Upper lobe of left lung (tissue), 4 donors: ENCODE results near the gene ATP5F1B.

Experiments
- CTCF ChIP-seq, 6 experiments: fragments of 450-650 bp in 4 of 6; fragments of 200-600 bp in 2 of 6; sonication (generic) in 2 of 6; IDR thresholded peaks; one replicate each; pipeline ENCODE4 v1.5.1; 2016 to 2019; ENCODE audit warnings: antibody characterized with exemption in 6 of 6
- POLR2A ChIP-seq, 4 donors: fragments of 450-650 bp; IDR thresholded peaks; one replicate each; pipeline ENCODE4 v1.5.1; 2016 to 2017; ENCODE audit warnings: antibody characterized with exemption in 4 of 4, mild to moderate bottlenecking in 2 of 4
- POLR2AphosphoS5 ChIP-seq, 2 donors: sonication (generic); formaldehyde crosslinking; IDR thresholded peaks; one replicate each; pipeline ENCODE4 v1.5.1; 2017; ENCODE audit warnings: antibody characterized with exemption in 2 of 2

GRCh38 chr12:56630180-56630632 is 15.6 kb downstream of the ATP5F1B start, which contains the start of gene BAZ2A:
- TF ChIP-seq POLR2AphosphoS5 (IDR thresholded peaks at IDR 0.05), result peak; percentile 44 to 79
- TF ChIP-seq POLR2A (IDR thresholded peaks at IDR 0.05), result peak in 1 of 4 donors; percentile 31
- TF ChIP-seq CTCF (IDR thresholded peaks at IDR 0.05), result no peak
